Activated gamma-delta T cell treated with Interleukin-2 at 50 U/mL for 16 hours (primary cell): Measurements from ENCODE around the gene SCGB3A1.

ENCODE experiments used
- DNase-seq: peaks from one replicate; pipeline ENCODE4 v3.0.0-alpha.2; 2020

SCGB3A1 gene

DNA sequence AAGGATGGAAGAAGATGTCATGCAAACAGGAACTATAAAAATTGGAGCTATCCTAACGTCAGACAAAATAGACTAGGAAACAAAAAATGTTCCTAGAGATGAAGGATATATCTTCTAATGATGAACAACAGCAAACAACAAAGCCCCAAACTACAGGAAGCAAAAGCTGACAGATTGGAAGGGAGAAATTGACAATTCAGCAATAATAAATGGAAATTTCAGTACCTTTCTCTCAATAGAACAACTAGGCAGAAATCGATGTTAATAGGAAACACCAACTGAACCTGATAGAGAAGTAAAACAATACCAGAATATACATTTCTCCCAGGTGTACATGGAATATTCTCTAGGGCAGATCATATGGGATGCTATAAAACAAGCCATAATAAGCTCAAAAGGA, 7.6 kb downstream of the SCGB3A1 start:
- DNase-seq: no peak

DNA sequence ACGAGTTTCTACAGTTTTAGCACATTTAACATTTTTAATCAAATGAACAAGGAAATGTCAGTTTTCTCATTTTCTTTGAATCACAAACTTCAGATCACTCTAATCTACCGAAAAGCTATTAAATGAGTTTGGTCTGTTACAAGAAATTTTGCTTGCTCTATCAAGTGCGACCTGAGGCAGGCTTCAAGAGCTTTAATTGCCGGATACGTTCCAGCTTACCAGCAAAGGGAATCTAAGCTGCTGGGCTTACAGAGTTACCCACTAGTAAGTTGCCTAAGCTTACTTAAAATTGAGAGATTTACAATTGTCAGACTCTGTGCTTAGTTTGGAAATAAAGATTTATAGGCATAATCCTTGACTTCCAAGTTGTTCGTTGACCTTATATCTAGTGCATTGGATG, 10.6 kb downstream of the SCGB3A1 start:
- no peak for DNase-seq

DNA sequence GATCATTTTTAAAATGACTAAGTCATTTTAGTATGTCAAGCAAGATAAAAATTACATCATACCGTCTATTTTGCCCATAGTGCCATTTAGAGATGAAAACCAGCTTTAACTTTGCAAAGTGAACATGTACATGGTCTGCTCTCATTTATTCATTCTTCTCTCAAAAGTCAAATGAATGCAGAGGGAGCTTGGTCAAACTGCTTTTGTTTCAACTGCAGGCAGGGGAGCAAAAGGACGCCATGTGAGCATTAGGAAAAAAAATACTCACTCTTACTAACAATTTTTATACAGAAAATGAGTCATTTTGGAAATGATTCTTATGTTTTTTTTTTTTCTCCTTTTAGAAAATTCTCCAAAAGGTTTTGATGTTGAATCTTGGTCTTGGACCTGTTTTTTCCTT, 15.7 kb downstream of the SCGB3A1 start:
- no peak for DNase-seq

- DNase-seq: no peak
Measured at GRCh38 chr5:180568914-180569313, 22.4 kb downstream of the SCGB3A1 start.

DNA sequence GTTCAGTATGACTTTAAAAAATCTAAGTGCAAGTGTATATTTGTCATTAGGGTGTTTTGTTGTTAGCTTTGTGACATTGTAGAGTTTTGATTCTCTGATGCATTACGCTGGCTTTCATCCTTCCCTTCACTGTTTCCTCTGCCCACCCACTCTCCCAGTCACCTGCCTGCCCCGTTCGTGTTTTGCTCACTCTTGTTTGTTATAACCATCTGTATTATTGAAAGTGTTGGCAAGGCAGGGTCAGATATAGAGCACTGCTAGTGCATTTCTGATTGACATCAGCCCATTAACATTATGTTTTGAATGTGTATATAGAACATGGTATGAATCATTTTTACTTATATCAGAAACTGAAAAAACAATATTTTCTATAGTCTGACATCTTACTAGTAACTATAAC, 27.3 kb downstream of the SCGB3A1 start:
- DNase-seq: no peak

DNA sequence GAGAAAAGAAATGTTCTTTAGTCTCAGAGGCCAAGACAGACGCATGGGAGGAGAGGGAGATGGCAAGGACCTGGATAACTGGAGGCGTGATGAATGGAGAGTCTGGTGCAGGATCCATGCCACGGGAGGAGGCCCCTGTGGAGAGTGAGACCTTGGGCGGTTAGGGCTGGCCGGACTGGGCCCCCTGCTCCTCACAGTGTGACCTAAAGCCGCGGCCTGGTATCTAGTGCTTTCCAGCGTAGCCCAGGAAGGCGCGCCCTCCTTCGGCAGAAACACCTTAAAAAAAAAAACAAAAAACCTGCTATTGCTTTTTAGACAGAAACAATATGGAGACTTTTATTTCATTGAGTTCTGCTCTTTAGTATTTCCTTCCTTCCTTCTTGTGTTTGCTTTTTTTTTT, 33.1 kb downstream of the SCGB3A1 start:
- no peak for DNase-seq

- no peak for DNase-seq
Measured at GRCh38 chr5:180557217-180557809, 34.0 kb downstream of the SCGB3A1 start.

GRCh38 chr5:180555168-180555921, 36.0 kb downstream of the SCGB3A1 start:
- no peak for DNase-seq

DNA sequence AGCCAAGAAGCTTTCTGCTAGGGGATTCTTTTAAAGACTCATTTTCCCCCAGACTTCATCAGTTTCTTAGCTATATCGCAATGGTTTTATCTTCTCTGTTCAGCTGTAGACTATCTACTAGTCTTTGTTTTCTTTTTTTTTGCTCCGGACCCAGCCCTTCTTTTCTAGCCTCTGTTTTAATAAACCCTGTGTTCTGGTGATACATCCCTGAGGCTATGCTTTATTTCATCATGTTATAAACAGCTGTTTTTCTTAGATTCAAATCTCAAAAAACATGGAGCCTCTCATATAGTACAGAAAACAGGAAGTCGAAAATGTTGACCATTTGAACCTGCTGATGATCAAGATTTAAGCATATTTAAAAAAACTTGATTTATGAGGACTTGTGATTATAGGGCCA, 37.8 kb downstream of the SCGB3A1 start:
- no peak for DNase-seq

DNA sequence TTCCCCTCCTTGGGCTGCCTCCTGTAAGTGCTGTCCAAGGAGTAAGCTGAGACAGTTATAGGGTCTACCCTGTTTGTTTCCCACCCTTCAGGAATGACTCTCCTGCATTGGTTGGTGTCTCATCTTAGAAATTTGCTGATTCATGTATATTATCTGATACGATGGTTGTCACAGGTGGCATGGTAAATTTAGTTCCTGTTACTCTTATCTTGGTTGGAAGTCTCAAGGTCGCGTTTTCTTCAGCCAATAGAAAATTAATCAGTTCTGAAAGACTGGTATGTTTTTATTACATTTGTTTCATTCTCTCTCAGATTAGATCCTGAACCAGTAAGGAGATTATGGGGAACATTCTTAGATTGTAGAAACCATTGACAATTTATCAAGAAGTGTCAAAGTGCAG, 42.7 kb downstream of the SCGB3A1 start:
- DNase-seq: no peak

DNA sequence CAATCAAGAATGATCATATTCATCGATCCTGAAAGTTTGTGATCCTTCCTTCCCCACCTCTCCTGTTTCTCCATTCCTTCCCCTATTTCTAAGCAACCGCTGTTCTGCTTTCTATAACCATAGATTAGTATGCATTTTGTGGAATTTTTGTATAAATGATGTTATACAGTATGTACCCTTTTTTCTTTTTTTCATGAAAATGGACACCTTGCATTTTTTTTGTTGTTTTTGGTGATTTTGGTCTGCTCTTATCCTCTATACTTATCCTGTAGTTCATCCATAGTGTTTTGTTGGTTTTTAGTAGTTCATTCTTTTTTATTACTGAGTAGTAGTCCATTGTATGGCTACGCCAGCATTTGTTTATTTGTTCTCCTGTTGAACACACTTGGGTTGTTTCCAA, 46.1 kb downstream of the SCGB3A1 start:
- no peak for DNase-seq

DNA sequence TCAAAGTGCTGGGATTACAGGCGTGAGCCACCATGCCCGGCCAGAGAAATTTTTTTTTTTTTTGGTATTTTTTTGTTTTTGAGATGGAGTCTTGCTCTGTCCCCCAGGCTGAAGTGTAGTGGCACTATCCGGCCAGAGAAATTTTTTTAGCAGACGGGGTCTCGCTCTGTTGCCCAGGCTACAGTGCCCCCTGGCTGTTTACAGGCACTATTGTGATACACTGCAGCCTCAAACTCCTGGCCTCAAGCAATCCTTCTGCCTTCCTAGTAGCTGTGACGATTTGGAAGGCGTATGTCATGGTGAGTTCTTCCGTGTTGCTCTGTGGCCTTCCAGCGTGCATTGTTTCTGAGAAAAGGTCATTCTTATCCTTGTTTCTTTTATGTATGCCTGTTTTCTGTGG, 49.6 kb downstream of the SCGB3A1 start:
- DNase-seq: no peak
